Smooth muscle cell of the pulmonary artery (primary cell): ENCODE measurements around the gene GRB2. TPM values are rescaled to one million over a fixed set of nuclear protein-coding genes. Genes with fewer than 3 reads are reported as not detected.

ENCODE experiments used
- total RNA-seq: library from RNA; depleted of rRNA; stranded (reverse); fragments of >200 nt; gene quantifications from 2 replicates; pipeline ENCODE4 v1.2.3, GENCODE V29; 2014

GRB2 gene
- total RNA-seq = 88.2 and 88.3 TPM in 2 replicates

DNA sequence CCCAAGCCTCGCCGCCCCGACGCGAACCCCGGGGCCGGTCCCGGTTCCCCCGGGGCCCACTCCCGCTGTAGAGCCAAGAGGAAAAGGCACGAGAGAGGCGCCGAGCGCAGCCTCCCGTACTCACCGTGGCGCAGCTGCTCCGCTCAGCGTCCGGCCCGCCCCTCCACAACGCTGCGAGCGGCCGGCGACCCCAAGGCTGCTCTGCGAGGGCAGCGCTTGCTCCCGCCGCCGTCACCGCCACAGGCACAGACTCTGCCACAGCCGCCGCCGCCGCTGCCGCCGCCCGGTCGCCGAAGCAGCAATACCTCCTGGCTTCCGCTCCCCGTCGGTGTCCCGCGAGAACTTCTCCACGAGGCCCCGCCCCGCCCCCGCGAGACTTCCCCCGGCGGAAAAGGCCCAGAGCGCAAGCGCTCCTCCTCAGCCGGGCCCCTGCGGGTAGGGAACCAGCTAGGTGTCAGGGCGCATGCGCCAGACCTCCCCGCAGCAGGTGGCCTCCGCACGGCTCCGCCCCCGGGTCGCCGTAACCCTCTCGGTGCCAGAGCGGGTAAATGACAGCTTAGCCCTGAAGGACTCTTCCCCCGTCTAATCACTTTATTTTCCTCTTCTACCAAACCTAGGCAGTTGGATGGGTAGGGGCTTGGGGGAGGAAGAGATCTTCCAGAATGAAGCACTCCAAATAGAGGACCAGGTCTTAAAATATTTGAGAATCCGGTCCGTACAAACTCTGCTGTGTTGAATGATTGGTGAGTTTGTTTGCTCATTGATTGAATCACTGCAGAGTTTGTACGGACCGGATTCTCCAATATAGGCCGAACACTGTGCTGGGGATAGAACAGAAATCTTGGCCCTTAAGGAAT lies at the start of gene GRB2:
Gene GRB2 (minus strand): TSS at position 314 of the 857 bp plus-strand sequence. CDS start 12,050 bp downstream, outside the sequence.

DNA sequence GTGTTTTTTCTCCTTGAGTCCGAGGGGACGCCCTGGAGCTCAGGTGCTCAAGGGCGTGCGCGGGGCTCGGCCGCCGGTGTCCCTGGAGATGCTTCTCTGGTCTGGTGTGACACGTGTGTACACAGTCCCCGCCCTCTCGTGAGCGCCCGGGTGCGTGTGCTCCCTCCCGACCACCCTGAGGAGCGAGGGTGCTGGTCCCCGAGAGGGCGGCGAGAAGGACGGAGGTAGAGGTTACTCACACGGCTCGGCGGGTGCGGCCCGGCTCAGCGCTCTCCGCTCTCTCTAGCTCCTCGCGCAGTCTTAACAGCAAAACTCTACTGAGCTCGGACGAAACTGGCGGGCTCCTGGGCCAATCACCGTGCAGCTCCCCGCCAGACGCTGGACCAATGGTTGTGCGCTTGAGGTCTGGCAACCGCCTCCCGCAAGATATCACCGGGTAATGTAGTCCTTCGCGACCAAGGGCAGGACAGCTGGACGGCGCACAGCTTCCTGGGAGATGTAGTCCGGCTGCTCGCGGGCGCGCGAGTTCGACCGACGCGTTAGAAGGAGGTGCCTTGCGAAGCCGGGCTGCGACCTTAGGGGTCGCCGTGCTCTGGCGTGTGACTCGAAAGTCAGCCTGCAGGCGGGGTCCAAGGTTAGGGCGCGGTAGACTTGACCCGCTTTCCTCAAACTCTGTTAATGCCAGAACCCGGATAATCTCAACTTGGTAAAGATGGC lies 116.2 kb downstream of the GRB2 start, which contains the start of gene SLC25A19:
Gene SLC25A19 (minus strand): TSS at position 319 of the 717 bp plus-strand sequence. CDS start 2,669 bp downstream, outside the sequence.

DNA sequence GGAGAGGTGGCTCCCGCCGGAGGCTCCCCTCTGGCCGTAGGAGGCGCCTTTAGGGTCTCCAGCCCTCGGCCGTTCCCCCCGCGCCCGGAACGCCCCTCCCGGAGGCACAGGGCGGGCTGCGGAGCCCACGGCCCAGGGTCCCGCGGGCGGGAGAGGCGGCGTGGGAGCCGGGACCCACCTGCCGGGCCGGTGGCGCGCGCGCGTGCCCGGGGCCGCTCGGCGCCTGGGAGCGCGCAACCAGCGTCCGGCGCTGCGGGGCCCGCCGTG lies 134.6 kb downstream of the GRB2 start, which contains the start of gene MIF4GD:
Gene MIF4GD (minus strand): TSS at position 266 of the 267 bp plus-strand sequence. CDS start 1,036 bp downstream, outside the sequence.

Other genes with a start within 250 kb of the GRB2 start
- 91.4 and 105 TPM in 2 replicates for gene SUMO2, start 222.7 kb downstream of the GRB2 start, total RNA-seq
- 19.0 and 28.8 TPM in 2 replicates for gene NUP85, start 200.0 kb downstream of the GRB2 start, total RNA-seq
- 16.7 and 28.0 TPM in 2 replicates for gene GGA3, start 144.1 kb downstream of the GRB2 start, total RNA-seq
- gene MRPS7, start 143.8 kb downstream of the GRB2 start, total RNA-seq = 31.5 and 34.0 TPM in 2 replicates
- 8.7 and 10.1 TPM in 2 replicates for gene MIF4GD, start 134.4 kb downstream of the GRB2 start, total RNA-seq
- 5.5 and 8.8 TPM in 2 replicates for gene SLC25A19, start 116.2 kb downstream of the GRB2 start, total RNA-seq
- gene TMEM94, start 51.0 kb upstream of the GRB2 start, total RNA-seq = 39.3 and 46.5 TPM in 2 replicates
- gene CASKIN2, start 109.9 kb upstream of the GRB2 start, total RNA-seq = 8.0 and 13.9 TPM in 2 replicates
- 5.5 and 12.9 TPM in 2 replicates for gene TSEN54, start 110.8 kb upstream of the GRB2 start, total RNA-seq
- 0.26 and 0.46 TPM in 2 replicates for gene LLGL2, start 120.0 kb upstream of the GRB2 start, total RNA-seq
- gene MYO15B, start 182.1 kb upstream of the GRB2 start, total RNA-seq = 4.2 and 5.7 TPM in 2 replicates
- gene SMIM5, start 227.8 kb upstream of the GRB2 start, total RNA-seq = 0.07 TPM in 1 of 2 replicates, not detected in the other